ENCODE data around the gene IRGQ.
"Not testable (repeated sequence)": the region's sequence is repeated elsewhere in the genome, so short reads cannot be mapped to it uniquely, and the experiment has no call there.

IRGQ gene

DNA sequence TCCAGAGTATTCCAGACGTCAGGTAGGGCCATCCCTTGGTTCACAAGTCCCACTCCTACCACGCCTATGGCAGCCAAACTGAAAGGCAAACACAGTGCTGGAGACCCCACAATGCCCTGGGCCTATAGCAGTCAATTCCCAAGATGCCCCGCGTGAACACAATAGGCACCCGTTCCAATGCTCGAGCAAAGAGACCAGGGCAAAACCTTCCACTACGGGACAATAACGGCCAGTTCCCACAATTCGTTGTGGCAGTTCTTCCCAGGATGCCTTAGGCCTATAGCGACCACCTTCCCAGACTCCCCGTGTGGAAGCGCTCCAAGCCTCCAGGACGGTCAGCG is 23.0 kb upstream of the IRGQ start:
- H3K4me3 Mint-ChIP-seq = peak overlapping the region; percentile 97
- H3K36me3 Mint-ChIP-seq (ENCODE audit: low read depth) = peaks cover 1% of the 10 kb centered on the region
- H3K9me3 Mint-ChIP-seq = no peaks in the 10 kb centered on the region
- peaks cover 18% of the 10 kb centered on the region for H3K4me1 Mint-ChIP-seq (ENCODE audit: low read depth)
- no peaks in the 10 kb centered on the region for H3K27me3 Mint-ChIP-seq (ENCODE audit: low read depth)
- no peak for DNase-seq (ENCODE audit: low spot score)
- H3K27ac Mint-ChIP-seq = peak overlapping the region; percentile 98

DNA sequence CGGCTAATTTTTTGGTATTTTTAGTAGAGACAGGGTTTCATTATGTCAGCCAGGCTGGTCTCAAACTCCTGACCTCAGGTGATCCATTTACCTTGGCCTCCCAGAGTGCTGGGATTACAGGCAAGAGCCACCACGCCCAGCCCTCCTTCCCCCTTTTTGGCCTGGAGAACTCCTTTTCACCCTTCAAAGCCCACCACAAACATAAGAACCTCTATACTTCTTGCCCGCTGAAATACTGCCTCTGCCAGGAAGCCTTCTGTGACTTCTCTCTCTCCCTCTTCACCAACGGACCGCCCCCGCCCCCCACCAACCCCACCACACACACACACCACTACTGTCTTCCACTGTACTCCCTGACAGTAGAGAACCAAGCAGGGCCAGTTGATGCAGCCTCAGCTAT is 21.0 kb upstream of the IRGQ start:
- Mint-ChIP-seq H3K4me3 (no peak overlapping the region), H3K4me1 (ENCODE audit: low read depth) (peaks cover 16% of the 10 kb centered on the region), H3K9me3 (no peaks in the 10 kb centered on the region), H3K27me3 (ENCODE audit: low read depth) (no peaks in the 10 kb centered on the region), H3K27ac (no peak overlapping the region), H3K36me3 (ENCODE audit: low read depth) (peaks cover 9% of the 10 kb centered on the region)
- no peak for DNase-seq (ENCODE audit: low spot score)

DNA sequence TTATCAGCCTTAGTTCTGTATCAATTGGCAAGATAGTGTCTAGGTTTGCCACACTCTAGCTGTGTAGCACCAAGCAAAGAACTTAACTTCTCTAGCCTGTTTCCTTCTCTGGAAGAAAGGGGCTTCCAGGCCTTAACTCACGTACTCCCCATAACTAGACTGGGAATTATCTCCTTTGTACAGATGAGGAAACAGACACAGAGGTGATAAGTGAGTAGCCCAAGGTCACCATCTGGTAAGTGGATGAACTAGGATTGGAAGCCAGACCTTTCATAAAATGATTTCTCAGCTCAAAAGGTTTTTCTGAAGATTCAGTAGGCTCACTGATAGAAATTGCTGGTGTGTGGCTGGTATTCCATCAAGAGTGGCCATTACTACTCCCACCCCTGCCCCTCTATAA is 20.4 kb upstream of the IRGQ start:
- Mint-ChIP-seq H3K36me3 (ENCODE audit: low read depth) (peaks cover 12% of the 10 kb centered on the region), H3K9me3 (no peaks in the 10 kb centered on the region), H3K27me3 (ENCODE audit: low read depth) (no peaks in the 10 kb centered on the region), H3K27ac (no peak overlapping the region), H3K4me1 (ENCODE audit: low read depth) (peaks cover 16% of the 10 kb centered on the region), H3K4me3 (no peak overlapping the region)
- no peak for DNase-seq (ENCODE audit: low spot score)

DNA sequence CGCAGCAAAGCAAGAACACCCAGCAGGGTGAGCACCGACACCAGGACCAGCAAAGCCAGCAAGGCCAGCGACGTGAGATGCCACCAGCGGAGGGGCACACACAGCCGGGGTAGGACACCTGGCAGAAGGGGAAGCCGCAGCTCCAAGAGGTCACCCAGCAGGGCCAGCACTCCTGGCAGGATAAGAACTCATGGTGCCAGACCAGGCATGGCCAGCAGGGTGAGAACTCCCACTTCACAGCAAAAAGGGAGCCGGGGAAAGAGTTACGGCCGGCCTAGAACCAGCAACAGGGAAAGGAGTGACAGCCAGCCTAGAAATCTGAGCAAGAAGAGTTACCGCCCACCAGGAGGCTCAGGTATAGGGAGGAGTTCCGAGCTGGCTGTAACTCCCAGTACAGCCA is 16.4 kb upstream of the IRGQ start:
- Mint-ChIP-seq H3K36me3 (ENCODE audit: low read depth) (peaks cover 11% of the 10 kb centered on the region), H3K9me3 (no peaks in the 10 kb centered on the region), H3K27ac (no peak overlapping the region), H3K4me1 (ENCODE audit: low read depth) (peaks cover 4% of the 10 kb centered on the region), H3K4me3 (no peak overlapping the region), H3K27me3 (ENCODE audit: low read depth) (no peaks in the 10 kb centered on the region)
- DNase-seq (ENCODE audit: low spot score) = no peak

DNA sequence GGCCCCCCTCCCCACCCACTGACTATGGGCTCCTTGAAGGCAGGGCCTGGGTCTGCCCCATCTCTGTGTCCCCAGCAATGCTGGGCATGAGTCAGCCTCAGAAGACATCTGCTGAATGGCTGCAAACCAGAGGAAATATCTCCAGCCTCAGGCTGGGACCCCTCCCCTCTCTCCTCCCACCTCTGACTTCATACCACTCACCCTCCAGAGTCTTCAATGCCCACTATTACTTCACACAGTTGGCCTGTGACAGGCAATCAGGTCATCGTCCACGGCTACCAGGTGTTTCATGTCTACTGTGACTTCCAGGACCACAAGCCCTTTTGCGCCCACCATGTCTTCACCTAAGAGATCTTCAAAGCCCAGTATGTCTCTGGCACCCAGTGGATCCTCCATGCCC is 15.9 kb upstream of the IRGQ start, which contains the start of gene SRRM5:
Gene SRRM5 (plus strand): TSS at position 301 of the 400 bp plus-strand sequence. CDS start 34 bp downstream, at position 335.
- DNase-seq (ENCODE audit: low spot score) = no peak
- peaks cover 4% of the 10 kb centered on the region for H3K4me1 Mint-ChIP-seq (ENCODE audit: low read depth)
- H3K36me3 Mint-ChIP-seq (ENCODE audit: low read depth) = peaks cover 11% of the 10 kb centered on the region
- H3K27ac Mint-ChIP-seq = no peak within 1 kb of the TSS
- H3K4me3 Mint-ChIP-seq = no peak within 1 kb of the TSS
- H3K9me3 Mint-ChIP-seq = no peaks in the 10 kb centered on the region
- H3K27me3 Mint-ChIP-seq (ENCODE audit: low read depth) = no peaks in the 10 kb centered on the region

DNA sequence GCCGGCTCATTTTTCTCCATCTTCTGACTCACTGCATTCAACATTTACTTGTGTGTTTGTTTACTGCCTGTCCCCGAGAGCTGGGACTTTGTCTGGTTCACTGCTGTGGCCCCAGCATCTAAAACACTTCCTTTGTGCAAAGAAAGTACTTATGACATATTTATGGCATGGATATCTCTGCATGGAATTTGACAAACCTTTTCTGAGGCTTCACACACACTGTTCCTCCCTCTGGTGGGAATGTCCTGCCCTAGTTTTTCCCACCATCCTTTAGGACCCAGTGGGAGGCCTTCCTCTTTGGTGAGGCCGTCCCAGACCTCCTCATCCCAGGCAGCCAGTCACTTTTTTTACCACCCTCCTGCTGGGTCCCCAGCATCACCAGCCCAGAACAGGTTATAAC is 14.6 kb upstream of the IRGQ start:
- no peak for DNase-seq (ENCODE audit: low spot score)
- peaks cover 11% of the 10 kb centered on the region for H3K36me3 Mint-ChIP-seq (ENCODE audit: low read depth)
- no peaks in the 10 kb centered on the region for H3K27me3 Mint-ChIP-seq (ENCODE audit: low read depth)
- peaks cover under 1% of the 10 kb centered on the region for H3K4me1 Mint-ChIP-seq (ENCODE audit: low read depth)
- no peaks in the 10 kb centered on the region for H3K9me3 Mint-ChIP-seq
- H3K27ac Mint-ChIP-seq = no peak overlapping the region
- H3K4me3 Mint-ChIP-seq = no peak overlapping the region

DNA sequence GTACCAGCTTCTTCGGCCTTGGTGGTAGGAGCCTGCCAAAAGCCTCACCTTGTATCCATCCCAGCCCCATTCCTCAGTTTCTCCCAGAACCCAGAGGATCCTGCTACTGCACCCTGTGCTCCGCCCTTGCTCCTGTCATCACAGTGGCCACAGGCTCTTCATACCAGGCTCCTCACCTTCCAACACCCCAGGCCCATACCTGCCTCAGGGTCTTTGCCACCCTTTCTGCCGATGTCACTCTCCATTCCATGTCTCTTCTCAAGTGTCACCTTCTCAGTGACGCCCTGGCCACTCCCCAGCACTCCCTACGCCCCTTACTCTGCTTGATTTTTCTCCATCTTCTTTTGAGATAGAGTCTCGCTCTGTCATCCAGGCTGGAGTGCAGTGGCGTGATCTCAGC is 13.9 kb upstream of the IRGQ start:
- H3K27me3 Mint-ChIP-seq (ENCODE audit: low read depth) = no peaks in the 10 kb centered on the region
- H3K4me1 Mint-ChIP-seq (ENCODE audit: low read depth) = no peaks in the 10 kb centered on the region
- H3K4me3 Mint-ChIP-seq = no peak overlapping the region
- DNase-seq (ENCODE audit: low spot score) = no peak
- peaks cover 11% of the 10 kb centered on the region for H3K36me3 Mint-ChIP-seq (ENCODE audit: low read depth)
- H3K9me3 Mint-ChIP-seq = no peaks in the 10 kb centered on the region
- H3K27ac Mint-ChIP-seq = no peak overlapping the region

DNA sequence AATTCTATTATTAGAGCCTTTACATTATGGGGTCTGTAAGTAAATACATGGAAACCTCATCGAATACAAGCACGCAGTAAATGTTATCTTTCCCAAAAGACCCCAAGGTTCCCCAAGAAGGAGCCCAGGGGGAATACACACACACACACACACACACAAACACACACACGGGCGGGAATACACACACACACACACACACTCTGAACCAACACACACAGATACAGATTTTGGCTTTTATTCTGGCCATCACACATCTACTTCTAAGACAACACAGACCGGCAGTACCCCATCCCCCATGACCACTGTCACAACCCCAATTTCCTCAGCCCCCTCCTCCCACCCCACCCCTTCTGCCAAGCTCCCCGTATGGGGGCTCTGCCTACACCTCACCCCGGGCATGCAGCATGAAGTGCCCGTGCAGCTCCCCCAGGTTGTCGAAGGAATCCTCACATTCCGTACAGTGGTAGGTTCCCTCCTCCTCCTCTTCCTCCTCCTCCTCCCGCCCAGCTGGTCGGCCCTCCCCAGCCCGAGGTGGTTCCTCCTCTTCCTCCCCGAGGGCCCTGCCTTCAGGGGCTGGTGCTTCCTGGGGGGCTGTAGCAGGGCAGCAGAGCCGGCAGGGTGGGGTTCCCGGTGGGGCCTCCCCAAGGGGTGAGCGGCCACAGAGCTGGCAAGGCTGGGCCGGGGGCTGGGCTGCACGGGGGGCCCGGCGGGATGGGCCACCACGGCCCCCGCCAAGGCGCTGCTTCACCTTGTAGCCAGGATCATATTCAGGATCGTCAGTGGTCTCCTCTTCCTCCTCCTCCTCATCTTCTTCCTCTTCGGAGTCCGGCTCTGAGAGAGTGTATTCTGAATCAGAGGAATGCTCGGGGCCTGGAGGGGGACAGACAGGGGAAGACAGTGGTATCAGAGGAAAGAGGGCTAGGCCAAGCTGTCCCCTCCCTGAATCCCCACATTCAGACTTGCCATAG is 11.6 kb upstream of the IRGQ start:
- H3K4me1 Mint-ChIP-seq (ENCODE audit: low read depth) = no peaks in the 10 kb centered on the region
- H3K4me3 Mint-ChIP-seq = no peak overlapping the region
- H3K9me3 Mint-ChIP-seq = no peaks in the 10 kb centered on the region
- H3K27ac Mint-ChIP-seq = no peak overlapping the region
- DNase-seq (ENCODE audit: low spot score) = no peak
- H3K36me3 Mint-ChIP-seq (ENCODE audit: low read depth) = peaks cover 5% of the 10 kb centered on the region
- no peaks in the 10 kb centered on the region for H3K27me3 Mint-ChIP-seq (ENCODE audit: low read depth)

DNA sequence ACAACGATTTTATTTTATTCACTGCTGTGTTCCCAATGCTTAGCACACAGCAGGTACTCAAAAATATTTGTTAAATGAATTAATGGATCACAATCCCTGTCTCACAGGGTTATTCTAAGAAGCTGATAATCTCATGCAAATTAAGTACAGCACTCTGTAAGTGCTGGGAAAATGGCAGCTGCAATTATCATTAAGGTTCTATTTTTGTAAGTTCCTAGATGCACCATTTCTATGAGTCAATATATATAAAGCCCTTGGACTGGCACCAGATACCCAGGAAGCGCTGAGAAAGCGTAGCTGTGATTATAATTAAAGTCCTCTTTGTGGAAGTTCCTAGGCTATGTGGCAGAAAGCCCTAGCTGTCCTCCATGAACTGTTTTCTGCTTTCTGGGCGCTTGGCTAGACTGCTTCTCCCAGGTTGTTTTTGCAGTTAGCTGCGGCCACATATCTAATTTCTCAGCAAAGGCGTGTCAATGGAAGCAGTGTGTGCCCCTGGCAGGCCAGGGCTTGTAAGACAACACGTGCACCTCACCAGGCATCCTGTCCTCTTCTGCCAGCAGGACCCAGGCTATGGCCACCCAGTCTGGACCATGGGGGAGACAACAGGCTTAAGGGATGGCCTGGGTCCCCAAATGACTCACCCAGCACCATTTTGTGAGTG is 10.8 kb upstream of the IRGQ start:
- H3K27ac Mint-ChIP-seq = no peak overlapping the region
- no peaks in the 10 kb centered on the region for H3K27me3 Mint-ChIP-seq (ENCODE audit: low read depth)
- H3K9me3 Mint-ChIP-seq = no peaks in the 10 kb centered on the region
- DNase-seq (ENCODE audit: low spot score) = no peak
- H3K36me3 Mint-ChIP-seq (ENCODE audit: low read depth) = no peaks in the 10 kb centered on the region
- no peak overlapping the region for H3K4me3 Mint-ChIP-seq
- H3K4me1 Mint-ChIP-seq (ENCODE audit: low read depth) = no peaks in the 10 kb centered on the region

DNA sequence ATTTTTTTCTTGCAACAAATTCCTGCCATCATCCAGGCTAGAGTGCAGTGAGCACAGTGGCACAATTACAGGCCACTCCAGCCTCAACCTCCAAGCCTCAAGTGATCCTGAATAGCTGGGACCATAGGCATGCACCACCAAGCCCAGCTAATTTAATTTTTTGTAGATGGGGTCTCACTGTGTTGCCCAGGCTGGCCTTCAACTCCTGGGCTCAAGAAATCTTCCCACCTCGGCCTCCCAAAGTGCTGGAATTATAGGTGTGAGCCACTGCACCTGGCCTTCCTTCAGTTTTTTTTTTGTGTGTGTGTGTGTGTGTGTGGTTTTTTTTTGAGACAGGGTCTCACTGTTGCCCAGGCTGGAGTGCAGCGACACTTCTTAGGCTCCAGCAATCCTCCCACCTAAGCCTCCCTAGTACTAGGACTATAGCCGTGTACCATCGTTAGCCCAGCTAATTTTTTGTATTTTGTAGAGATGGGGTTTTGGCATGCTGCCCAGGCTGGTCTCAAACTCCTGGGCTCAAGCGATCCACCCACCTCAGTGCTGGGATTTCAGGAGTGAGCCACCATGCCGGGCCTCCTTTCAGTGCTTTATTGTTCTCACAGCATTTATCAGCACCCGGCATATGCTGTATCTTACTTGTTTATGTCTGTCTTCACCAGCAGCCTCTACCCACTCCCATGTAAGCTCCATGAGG is 10.1 kb upstream of the IRGQ start:
- H3K36me3 Mint-ChIP-seq (ENCODE audit: low read depth) = peaks cover 2% of the 10 kb centered on the region
- no peaks in the 10 kb centered on the region for H3K9me3 Mint-ChIP-seq
- H3K4me1 Mint-ChIP-seq (ENCODE audit: low read depth) = no peaks in the 10 kb centered on the region
- H3K4me3 Mint-ChIP-seq = no peak overlapping the region
- H3K27me3 Mint-ChIP-seq (ENCODE audit: low read depth) = no peaks in the 10 kb centered on the region
- DNase-seq (ENCODE audit: low spot score) = no peak
- H3K27ac Mint-ChIP-seq = no peak overlapping the region

DNA sequence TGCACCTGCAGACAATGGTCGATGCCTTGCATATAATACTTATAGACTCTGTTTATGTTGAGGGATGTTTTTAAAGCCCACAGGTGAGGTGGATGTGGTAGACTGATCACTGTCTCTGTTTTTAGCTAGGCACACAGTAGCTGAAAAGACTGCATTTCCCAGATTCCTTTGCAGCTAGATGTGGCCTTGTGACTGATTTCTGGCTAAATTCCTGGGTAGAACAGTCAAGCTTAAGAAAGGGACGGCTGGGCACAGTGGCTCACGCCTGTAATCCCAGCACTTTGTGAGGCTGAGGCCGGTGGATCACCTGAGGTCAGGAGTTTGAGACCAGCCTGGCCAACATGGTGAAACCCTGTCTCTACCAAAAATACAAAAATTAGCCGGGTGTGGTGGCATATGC is 4.4 kb upstream of the IRGQ start:
- H3K27me3 Mint-ChIP-seq (ENCODE audit: low read depth); H3K9me3 Mint-ChIP-seq; H3K4me3 Mint-ChIP-seq; H3K27ac Mint-ChIP-seq; DNase-seq (ENCODE audit: low spot score): not testable (repeated sequence)
- peaks cover 14% of the 10 kb centered on the region for H3K36me3 Mint-ChIP-seq (ENCODE audit: low read depth)
- peaks cover 20% of the 10 kb centered on the region for H3K4me1 Mint-ChIP-seq (ENCODE audit: low read depth)

DNA sequence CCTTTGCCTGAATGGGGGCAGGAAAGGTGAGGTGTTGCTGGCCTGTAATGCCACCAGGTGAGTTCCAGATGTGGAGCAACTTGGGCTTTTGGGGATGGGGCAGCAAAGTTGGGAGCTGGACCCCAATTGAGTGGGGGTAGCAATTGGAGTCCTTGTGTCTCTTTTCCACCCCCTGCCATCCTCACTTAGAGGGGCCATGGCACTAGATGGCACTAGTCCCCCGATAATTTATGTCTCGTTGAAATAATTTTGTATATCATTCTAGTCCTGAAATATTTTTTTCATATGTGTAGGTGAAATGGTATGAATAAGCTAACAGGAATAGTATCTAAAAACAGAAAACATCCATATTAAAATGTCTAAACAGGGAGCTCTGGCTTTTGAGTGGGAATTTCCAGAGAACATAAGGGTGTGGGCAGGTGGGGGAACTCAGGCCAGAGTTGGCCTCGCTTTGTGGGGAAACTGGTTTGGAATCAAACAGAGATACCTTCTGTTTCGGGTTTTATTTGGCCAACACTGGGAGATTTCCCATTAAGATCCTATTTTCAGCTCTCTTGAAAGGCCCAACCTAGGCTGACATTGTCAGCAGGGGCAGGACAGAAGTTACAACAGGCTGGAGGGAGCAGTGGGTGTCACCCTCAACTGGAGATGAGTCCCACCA is 3.8 kb upstream of the IRGQ start:
- no peak overlapping the region for H3K4me3 Mint-ChIP-seq
- H3K27me3 Mint-ChIP-seq (ENCODE audit: low read depth) = no peaks in the 10 kb centered on the region
- H3K9me3 Mint-ChIP-seq = no peaks in the 10 kb centered on the region
- no peak overlapping the region for H3K27ac Mint-ChIP-seq
- peaks cover 20% of the 10 kb centered on the region for H3K4me1 Mint-ChIP-seq (ENCODE audit: low read depth)
- DNase-seq (ENCODE audit: low spot score) = no peak
- peaks cover 14% of the 10 kb centered on the region for H3K36me3 Mint-ChIP-seq (ENCODE audit: low read depth)

DNA sequence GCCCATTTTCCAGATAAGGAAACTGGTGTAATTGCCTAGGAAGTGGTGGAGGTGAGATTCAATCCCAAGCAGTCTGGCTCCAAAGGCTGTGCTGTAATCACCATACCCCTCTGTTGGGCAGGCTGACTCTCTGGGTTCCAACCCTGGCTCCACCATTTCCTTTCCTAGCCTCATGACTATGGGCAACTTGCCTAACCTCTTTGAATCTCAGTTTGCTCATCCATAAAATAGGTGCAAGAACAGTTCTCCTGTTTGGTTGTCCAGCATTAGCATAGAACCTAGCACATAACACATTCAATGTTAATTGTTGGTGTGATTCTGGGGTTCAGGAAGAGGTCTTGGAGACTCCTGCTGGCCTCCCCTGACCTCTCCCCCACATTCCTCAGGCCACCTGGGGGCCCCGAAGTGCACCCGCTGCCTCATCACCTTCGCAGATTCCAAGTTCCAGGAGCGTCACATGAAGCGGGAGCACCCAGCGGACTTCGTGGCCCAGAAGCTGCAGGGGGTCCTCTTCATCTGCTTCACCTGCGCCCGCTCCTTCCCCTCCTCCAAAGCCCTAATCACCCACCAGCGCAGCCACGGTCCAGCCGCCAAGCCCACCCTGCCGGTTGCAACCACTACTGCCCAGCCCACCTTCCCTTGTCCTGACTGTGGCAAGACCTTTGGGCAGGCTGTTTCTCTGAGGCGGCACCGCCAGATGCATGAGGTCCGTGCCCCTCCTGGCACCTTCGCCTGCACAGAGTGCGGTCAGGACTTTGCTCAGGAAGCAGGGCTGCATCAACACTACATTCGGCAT is 2.7 kb upstream of the IRGQ start:
- peak overlapping the region; percentile 99 for H3K4me3 Mint-ChIP-seq
- DNase-seq (ENCODE audit: low spot score) = no peak
- H3K27ac Mint-ChIP-seq = no peak overlapping the region
- H3K9me3 Mint-ChIP-seq = no peaks in the 10 kb centered on the region
- H3K36me3 Mint-ChIP-seq (ENCODE audit: low read depth) = peaks cover 16% of the 10 kb centered on the region
- no peaks in the 10 kb centered on the region for H3K27me3 Mint-ChIP-seq (ENCODE audit: low read depth)
- H3K4me1 Mint-ChIP-seq (ENCODE audit: low read depth) = peaks cover 23% of the 10 kb centered on the region

Measured in T-helper 2 cell treated with Interferon-gamma antibody and Interleukin-4, amounts not matched to agents 5 μg/mL and 100 μg/mL, for 36 hours (primary cell).